Glomerular endothelial cell (primary cell): ENCODE results near the gene CD99. TPM values are rescaled to one million over a fixed set of nuclear protein-coding genes. Genes with fewer than 3 reads are reported as not detected.
"Not testable (repeated sequence)": the region's sequence is repeated elsewhere in the genome, so short reads cannot be mapped to it uniquely, and the experiment has no call there.

Experiments used
- DNase-seq: peaks from one replicate; pipeline ENCODE4 v3.0.0-alpha.2; 2011; ENCODE audit warnings: low read depth, low spot score; ENCODE audit errors: extremely low read depth
- total RNA-seq: library from RNA; depleted of rRNA; stranded (reverse); fragments of >200 nt; gene quantifications from 2 replicates; pipeline ENCODE4 v1.2.3, GENCODE V29; 2015

The CD99 gene
- total RNA-seq, 1 donor from 2014 or later, result 777 TPM

DNA sequence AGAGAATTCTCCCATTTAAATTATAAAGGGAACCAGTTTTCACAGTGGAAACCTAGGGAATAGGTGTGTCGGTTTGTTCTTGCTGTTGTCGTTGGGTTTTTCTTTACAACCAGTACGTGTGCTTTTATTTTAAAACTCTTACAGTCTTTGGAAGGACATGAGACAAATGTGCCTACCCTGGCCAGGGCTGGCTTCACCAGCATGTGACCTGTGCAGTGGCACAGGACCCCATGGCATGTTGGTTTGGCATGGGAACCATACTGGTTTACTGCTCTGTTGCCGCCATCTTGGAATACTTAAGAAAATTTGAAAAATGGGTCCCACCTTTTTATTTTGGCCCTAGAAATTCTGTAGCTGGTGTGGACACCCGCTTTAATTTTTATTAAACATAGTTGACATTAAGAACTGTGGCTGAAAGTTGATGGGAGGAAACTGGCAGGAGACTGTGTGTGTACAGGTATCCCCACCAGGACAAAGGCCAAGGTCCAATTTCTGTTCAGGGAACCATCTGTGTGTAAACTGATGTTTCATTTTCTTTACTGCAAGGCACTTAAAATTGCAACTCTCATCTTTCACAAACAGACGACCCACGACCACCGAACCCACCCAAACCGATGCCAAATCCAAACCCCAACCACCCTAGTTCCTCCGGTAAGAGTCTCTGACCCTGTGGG is 28.8 kb downstream of the CD99 start:
- DNase-seq, result no peak

DNA sequence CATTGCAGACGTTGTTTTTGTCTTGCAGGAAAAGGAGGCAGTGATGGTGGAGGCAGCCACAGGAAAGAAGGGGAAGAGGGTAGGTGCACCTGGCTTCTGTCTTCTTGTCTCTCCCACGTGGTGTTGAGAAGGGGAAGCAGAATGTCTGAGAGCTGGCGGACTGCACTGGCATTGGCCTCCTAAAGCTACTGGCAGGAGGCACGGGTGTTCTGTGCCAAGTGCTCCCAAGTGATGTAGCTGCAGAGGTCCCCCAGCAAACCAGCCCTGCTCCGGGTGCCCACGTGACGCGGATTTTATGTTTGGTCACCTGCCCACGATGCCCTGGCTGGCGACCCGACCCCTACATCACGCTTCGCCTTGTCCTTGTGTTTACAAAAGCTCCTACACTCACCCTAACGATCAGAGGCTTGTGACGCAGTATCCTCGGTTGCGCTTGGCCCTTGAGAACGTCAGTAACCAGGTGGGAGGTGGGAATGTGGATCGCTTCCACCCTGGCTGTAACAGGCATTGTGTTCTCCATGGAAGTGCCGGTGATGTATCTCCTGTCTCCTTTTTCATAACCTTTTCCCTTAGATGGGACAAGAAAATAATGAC is 32.3 kb downstream of the CD99 start:
- no peak for DNase-seq

DNA sequence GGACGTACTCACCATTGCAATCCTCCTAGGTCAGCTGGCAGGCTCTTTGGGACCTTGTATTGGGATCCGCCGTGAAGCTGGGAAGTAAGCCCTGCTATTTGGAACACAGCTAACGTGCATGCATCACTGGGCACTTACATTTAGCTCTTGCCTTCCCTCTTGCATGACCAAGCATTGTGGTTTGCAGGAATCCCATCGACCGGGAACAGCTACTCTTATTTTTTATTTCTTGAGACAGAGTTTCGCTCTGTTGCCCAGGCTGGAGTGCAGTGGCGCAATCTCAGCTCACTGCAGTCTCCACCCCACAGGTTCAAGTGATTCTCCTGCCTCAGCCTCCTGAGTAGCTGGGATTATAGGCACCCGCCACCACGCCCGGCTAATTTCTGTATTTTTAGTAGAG is 36.2 kb downstream of the CD99 start:
- DNase-seq, result not testable (repeated sequence)

DNA sequence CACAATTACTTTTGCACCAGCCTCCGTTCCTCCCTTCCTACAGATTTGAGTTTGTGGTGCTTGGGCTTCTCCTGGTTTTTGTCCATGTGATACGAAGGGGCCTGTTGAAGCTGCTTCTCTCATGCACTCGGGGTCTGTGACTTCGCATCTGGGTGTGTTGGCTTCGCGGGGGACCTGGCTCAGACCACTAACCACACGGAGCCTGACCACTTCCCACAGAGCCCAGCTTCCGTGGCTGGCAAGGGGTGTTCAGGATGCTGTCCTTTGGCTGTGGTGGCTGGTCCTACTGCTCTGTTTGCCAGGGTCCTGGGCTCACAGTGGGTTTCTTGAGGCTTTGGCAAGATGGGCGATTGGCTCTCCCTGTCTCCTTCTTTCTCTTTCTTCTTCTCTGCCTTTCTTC is 41.0 kb downstream of the CD99 start:
- no peak for DNase-seq

DNA sequence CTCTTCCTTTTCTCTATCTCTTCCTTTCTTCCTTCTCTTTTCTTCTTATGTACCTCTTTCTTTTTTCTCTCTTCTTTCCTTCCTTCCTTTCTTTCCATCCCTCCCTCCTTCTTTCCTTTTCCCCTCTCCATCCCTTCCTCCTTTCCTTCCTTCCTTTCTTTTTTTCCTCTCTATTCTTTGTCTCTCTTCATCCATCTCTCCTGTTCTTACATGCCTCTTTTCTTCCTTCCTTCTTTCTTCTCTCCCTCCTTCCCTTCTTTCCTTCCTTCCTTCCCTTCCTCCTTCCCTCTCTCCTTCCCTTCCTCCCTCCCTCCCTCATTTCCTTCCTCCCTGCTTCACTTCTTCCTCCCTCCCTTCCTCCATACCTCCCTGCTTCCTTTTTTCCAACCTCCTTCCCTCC is 41.6 kb downstream of the CD99 start:
- DNase-seq, result no peak

DNA sequence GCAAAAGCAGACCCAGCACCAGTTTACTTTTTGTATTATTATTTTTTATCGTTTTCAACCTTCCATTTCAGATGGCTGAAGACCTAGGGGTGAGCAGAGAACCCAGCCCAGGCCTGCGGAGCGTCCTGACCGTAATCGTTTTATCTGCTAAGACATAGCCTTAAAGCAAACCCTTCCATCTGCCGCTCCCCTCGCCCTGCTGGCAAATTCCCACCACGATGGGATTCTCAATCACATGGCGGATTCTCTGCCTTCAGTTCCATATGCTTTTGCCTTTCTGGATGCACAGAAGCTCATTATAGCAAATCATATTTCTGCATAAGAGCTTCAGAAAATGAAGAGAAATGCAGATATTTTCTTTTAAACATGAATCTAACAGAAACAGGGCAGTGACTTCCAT is 42.2 kb downstream of the CD99 start:
- no peak for DNase-seq

DNA sequence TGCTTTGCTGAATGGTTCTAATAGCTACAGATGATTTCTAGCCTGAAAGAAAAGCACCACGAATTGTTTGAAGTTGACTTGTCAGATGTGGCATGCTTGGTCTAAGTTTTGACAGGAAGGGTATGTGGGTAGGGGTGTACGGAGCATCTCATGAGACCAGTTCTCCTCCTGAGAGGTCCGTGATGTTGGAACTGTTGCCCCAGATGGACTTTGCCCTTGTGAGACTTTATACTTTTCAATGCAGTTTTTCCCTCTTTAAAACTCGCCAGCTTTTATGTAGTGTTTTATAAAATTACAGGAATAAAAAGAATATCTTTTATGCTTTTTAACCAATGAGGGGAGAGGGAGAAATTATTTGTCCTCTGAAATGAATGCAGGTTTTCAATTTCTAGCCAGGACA is 44.2 kb downstream of the CD99 start:
- DNase-seq, result no peak

DNA sequence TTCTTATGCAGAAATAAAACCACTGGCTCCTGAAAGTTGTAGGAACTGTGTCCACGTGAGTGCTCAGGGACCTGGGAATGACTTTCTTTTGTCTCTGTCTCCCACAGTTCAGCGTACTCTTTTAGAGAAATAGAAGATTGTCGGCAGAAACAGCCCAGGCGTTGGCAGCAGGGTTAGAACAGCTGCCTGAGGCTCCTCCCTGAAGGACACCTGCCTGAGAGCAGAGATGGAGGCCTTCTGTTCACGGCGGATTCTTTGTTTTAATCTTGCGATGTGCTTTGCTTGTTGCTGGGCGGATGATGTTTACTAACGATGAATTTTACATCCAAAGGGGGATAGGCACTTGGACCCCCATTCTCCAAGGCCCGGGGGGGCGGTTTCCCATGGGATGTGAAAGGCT is 49.6 kb downstream of the CD99 start:
- no peak for DNase-seq

DNA sequence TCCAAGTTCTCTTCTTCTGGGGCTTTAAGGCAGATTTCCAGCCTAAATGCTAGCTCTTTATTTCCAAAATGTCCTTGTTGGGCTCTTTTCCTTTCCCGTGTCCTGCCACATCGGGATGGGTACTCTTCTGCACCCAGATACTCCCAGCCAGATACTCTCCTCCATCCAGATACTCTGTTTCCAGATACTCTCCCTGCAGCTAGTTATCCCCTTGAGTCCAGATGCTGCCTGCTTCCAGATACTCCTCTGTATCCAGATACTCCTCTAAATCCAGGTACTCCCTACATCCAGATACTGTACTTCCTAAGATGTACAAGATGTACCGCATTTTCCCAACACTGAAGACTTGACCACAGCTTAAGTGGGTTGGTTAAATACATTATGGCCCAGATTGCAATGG is 50.3 kb downstream of the CD99 start:
- no peak for DNase-seq

DNA sequence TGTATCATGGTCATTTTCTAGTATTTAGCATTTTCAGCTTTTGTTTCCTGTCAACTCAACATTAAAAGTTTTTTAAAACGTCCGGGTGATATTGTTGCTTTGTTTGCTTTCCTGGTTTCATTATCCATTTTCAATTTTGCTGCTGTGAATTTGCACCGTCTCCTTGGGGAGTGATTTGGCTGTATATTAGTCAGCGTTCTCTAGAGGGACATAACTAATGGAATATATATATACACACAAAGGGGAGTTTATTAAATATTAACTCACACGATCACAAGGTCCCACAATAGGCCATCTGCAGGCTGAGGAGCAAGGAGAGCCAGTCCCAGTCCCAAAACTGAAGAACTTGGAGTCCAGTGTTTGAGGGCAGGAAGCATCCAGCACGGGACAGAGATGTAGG is 55.2 kb downstream of the CD99 start:
- not testable (repeated sequence) for DNase-seq

DNA sequence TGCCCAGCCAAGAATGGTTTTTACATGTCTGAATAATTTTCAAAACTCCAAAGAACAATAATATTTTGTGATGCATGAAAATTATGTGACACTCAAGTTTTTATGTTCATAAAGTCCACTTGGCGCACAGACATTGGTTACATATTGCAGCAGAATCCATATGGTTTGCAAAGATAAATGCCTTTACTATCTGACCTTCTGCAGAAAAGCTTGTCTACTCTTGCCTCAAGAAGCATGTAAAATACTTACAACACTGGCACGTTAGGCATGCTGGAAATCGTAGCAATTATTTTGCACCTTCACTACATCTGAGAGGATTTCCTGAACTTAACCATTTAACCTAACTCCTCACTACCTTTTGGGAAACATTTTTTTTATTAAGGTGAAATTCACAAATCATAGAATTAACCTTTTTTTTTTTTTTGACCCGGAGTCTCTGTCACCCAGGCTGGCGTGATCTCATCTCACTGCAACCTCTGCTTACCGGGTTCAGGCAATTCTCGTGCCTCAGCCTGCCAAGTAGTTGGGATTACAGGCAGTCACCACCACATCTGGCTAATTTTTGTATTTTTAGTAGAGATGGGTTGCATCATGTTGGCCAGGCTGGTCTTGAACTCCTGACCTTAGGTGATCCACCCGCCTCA is 57.2 kb downstream of the CD99 start:
- no peak for DNase-seq

DNA sequence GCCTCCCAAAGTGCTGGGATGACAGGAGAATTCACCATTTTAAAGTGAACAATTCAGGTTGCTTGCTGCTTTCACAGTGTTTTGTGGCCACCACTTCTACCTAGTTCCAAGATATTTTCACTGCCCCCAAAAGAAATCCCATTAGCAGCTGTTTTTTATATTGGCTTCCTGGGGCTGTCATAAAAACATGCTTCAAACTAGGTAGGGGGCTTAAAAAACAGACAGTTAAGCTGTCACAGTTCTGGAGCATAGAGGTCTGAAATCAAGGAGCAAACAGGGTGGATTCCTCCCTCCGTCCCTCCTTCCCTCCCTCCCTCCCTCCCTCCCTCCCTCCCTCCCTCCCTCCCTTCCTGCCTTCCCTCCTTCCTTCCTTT is 57.7 kb downstream of the CD99 start:
- no peak for DNase-seq

DNA sequence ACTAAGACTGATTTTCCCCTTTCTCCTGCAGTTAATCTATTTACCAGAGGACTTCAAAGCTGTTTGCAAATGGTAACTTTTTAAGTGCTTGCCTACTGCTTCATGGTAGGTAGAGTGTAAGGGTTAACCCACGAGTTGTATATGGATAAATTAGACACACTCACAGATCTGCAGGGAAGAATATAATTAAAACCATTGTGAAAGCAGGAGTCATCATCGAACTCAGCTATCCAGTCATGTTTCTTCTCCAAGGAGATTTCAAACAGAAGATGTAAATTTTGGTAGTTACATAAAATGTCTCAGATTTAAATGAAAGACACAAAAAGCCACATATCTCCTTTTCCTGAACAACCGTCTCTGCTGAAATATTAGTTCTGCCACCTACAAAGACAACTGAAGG is 60.2 kb downstream of the CD99 start:
- no peak for DNase-seq

DNA sequence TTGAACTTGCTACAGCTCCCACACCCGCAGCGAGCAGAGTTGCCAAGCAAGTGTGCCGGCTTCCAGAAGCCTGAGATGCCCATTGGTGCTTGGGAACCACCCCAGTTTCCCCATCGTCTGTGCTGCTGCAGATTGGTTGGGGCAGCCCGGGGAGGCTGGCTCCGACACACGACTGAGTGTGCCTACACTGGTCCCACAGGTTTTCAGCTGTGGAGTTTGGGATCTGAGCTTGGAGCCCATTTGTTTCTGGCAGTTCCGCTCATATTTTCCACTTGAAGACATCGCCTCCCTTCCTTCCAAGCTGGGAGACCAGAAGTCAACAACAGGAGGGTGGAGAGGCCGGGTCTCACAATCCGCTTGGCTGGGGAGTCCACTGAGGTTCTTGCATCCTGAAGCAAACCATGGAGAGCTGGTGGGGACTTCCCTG is 60.8 kb downstream of the CD99 start, which contains the start of gene XG:
XG (plus strand) TSS at position 167 of the 427 bp plus-strand sequence; CDS start at position 402, 235 bp downstream.
- DNase-seq, result not testable (repeated sequence)

DNA sequence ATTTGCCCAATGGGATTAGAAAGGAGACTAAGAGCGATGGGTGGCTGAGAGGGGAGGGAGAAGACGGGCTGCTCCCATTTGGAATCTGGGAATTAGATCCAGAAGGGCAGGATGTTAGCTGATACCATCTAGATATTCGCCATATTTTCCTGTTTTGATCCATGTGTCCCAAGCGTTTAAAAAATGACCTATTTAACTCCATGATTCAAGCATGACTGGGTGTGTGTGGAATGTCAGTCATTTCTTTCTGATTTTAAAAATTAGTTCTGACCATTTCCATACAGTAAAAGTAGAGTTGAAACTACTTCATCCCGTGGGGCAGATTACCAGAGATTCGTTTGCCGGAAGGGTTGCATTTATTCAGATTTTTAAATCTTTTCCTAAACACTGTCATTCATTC is 61.3 kb downstream of the CD99 start:
- not testable (repeated sequence) for DNase-seq

DNA sequence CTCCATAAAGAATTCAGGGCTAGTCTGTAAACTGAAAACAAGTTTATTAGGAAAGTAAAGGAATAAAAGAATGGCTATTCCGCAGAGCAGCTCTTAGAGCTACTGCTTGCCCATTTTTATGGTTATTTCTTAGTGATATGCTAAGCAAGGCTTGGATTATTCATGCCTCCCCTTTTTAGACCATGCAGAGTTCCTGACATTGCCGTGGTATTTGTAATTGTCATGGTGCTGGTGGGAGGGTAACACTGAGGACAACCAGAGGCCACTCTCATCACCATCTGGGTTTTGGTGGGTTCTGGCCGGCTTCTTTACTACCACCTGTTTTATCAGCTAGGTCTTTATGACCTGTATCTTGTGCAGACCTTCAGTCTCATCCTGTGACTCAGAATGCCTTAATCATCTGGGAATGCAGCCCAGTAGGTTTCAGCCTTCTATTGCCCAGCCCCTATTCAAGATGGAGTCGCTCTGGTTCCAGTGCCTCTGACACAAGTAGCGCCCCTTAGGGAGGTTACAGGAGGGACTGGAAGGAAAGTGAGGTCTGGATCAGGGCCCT is 64.1 kb downstream of the CD99 start:
- not testable (repeated sequence) for DNase-seq

DNA sequence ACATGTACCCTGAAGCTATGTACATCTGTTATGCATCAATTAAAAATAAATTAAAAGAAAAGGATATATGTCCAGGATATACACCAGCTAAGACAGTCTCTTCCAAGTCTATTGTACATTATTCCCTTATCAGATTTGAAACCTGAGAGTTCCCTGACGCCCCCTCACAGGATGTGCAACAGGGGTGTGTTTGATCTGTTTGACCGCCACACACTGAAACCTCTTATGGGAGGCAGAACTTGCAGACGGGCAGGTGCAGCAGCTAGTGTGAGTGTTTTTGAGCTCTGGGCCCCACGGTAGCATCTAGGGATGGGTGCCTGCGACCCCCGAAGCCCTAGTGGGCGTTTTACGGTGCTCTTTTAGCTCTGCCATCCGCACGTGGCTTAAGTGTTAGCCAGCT is 65.5 kb downstream of the CD99 start:
- DNase-seq, result no peak

DNA sequence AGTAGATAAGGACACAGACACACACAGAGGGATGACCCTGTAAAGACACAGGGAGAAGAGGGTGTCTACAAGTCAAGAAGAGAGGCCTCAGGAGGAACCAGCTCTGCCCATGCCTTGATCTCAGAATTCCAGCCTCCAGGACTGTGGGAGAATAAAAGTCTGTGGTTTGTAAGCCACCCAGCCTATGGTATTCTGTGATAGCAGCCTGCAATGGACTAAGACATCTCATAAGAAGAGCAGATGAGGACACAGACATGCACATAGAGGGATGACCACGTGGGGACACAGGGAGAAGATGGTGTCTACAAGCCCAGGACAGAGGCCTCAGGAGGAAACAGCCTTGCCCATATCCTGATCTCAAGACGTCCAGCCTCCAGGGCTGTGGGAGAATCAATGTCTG is 70.2 kb downstream of the CD99 start:
- no peak for DNase-seq

DNA sequence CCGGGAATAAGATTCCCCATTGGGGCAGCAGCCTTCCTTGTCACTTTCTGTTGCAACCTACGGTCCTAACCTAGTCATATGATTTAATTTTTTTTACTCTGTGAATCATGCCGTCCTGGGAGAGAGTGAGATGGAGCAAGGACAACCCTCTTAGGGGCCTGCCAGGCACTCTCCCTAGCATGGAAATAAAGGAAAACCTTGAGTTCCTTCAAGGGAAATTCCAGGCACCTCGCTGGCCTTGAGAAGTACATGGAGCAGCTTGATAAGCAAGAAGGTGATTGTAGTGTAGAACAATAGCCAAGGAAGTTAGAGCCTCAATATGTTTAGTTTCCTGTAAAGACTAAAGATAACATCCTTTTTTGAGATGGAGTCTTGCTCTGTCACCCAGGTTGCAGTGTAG is 71.6 kb downstream of the CD99 start:
- peak; percentile 69 for DNase-seq

DNA sequence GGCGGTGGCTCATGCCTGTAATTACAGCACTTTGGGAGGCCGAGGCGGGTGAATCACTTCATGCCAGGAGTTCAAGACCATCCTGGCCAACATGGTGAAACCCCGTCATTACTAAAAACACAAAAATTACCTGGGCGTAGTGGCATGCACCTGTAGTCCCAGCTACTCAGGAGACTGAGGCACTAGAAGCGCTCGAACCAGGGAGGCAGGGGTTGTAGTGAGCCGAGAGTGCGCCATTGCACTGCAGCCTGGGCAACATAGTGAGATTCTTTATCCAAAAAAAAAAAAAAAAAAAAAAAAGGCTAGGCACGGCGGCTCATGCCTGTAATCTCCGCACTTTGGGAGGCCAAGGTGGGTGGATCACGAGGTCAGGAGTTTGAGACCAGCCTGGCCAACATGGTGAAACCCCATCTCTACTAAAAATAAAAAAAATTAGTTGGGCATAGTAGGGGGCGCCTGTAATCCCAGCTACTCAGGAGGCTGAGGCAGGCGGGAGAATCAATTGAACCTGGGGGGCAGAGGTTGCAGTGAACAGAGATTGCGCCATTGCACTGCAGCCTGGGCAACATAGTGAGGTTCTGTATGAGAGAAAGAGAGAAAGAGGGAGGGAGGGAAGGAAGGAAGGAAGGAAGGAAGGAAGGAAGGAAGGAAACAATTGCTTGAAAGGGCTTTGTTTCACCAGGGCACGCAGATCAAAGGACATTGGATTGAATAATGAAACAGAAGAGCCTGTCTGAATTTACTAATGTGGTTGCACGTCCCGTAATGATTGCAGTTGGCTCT is 73.9 kb downstream of the CD99 start:
- DNase-seq, result not testable (repeated sequence)

DNA sequence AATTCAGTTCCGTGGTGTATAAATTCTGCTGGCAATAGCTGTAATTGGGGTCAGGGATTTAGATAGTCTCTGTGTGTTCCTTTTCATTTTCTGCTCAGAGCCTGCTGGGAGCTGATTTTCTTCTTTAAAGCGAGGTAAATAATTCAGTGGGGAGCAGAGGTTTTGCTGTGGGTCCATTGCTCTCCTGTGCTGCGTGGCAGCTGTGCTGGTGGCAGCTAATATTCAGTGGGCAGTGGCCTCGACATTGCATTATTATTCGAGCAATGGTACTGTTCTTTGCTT is 74.4 kb downstream of the CD99 start:
- DNase-seq, result no peak
